GM12801 (cell line): ENCODE measurements around the gene DLGAP1.

Source experiments
- TF ChIP-seq, protein P1 (sequence below): IDR thresholded peaks from one replicate; pipeline ENCODE4 v1.5.1; 2011; ENCODE audit warnings: control low read depth; ENCODE audit not compliant: insufficient read length; ENCODE audit errors: extremely low read depth

Gene DLGAP1

DNA sequence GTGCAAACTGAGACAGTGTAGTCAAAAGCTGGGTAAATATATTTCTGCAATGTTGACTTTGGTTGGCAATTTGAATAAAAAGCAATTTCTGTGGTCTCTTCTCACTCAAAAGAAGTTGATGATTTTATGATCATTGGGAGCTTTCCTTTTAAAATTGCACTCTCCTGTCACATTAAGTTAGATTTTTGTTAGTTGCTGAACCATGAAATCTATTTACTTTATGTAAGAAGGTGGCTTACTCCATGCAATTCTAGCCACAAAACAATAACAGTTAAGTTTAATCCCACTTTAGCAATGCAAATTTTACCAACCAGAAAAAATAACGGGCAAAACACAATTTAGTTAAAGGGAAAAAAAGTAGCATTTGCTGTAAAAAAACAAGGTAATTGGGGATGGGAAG is 48.3 kb downstream of the DLGAP1 start:
- TF ChIP-seq, protein P1, sequence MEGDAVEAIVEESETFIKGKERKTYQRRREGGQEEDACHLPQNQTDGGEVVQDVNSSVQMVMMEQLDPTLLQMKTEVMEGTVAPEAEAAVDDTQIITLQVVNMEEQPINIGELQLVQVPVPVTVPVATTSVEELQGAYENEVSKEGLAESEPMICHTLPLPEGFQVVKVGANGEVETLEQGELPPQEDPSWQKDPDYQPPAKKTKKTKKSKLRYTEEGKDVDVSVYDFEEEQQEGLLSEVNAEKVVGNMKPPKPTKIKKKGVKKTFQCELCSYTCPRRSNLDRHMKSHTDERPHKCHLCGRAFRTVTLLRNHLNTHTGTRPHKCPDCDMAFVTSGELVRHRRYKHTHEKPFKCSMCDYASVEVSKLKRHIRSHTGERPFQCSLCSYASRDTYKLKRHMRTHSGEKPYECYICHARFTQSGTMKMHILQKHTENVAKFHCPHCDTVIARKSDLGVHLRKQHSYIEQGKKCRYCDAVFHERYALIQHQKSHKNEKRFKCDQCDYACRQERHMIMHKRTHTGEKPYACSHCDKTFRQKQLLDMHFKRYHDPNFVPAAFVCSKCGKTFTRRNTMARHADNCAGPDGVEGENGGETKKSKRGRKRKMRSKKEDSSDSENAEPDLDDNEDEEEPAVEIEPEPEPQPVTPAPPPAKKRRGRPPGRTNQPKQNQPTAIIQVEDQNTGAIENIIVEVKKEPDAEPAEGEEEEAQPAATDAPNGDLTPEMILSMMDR: no peak

- TF ChIP-seq, protein P1: no peak
Observed at GRCh38 chr18:4405965-4406364, 49.1 kb downstream of the DLGAP1 start.

GRCh38 chr18:4403836-4404235 is 51.3 kb downstream of the DLGAP1 start:
- TF ChIP-seq, protein P1: no peak

DNA sequence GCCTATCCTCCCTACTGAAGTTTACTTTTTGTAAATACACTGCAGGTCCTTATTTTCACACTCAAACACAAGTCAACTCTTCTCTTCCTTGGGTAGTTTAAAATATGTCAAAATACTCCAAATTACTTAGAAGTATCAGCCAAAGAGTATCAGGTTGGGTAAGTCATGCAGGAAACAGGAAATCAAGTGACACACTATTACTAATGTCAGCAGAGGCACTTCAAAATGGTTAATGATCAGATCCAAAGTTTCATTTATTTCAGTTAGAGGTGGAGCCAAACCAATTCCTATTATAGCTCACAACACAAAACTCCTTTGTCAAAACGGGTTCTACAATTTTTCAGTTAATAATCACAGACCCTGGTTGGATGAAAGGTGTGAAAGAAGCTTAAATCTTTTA is 54.2 kb downstream of the DLGAP1 start:
- TF ChIP-seq, protein P1: no peak

DNA sequence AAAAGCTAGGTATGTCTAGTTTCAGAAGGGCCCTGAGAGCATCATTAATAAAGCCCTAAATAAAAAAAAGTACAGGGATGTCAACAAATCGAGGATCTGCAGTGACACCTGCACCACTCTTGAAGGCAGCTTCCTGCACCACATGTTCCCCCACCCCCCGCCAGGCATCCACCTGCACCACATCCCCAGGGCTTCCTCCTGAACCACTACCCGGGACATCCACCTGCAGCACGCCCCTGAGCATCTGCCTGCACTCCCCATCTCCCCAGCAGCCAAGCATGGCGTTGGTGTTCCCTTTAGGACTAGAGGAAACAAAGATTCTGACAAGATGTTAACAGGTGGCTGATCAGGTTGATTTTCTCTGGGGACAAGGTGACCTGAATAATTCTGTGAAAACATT is 55.2 kb downstream of the DLGAP1 start:
- TF ChIP-seq, protein P1: no peak

- TF ChIP-seq, protein P1: no peak
Observed at GRCh38 chr18:4394700-4395099, 60.4 kb downstream of the DLGAP1 start.

DNA sequence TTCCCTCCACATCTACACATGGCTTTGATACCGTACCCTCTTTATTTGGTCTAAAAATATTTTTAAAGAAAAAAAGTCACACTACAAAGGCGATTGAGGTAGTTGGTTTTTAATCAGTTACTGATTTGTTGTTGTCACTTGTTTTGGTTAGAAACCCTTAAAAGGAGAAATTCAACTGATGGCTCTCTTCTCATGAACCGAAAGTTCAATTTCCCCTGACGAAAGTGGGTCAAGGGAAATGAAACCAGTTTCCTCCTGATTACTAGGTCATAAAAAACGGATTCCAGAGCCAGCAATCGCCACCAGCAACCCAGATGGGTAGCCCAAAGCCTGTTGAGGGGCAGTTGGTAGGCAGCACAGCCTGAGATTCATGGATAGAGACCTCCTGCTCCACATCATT is 63.2 kb downstream of the DLGAP1 start:
- TF ChIP-seq, protein P1: no peak

GRCh38 chr18:4385876-4386275 is 69.2 kb downstream of the DLGAP1 start:
- TF ChIP-seq, protein P1: no peak
